ENCODE results near the gene WDR31. TPM values are rescaled to one million over a fixed set of nuclear protein-coding genes. Genes with fewer than 3 reads are reported as not detected.
A peak's percentile ranks its signal among the peaks of the same experiment; 100 is the strongest.

Gene WDR31
- total and polyA plus RNA-seq, 2 experiments from 2014 or later, result 0.97 to 3.1 TPM

- Histone ChIP-seq H3K9me2 (ENCODE audit: insufficient read depth) (no peaks in the 10 kb centered on the region), H3K36me3 (ENCODE audit: low read depth) (no peaks in the 10 kb centered on the region), H3K27me3 (replicated peaks; ENCODE audit: insufficient read depth) (no peaks in the 10 kb centered on the region), H3K9ac (peak within 1 kb of the TSS; percentile 77), H3F3A (ENCODE audit: insufficient read depth) (no peaks in the 10 kb centered on the region), H2AFZ (peak within 1 kb of the TSS; percentile 94), H3K79me2 (ENCODE audit: insufficient read depth) (no peaks in the 10 kb centered on the region), H3K4me1 (ENCODE audit: insufficient read depth) (no peaks in the 10 kb centered on the region), H3K27ac (no peak within 1 kb of the TSS), H3K4me2 (ENCODE audit: unreplicated experiment) (peak within 1 kb of the TSS; percentile 50), H3K4me3 (peak within 1 kb of the TSS; percentile 85), H3K9me3 (ENCODE audit: low read depth) (no peaks in the 10 kb centered on the region), H4K20me1 (ENCODE audit: insufficient read depth) (no peaks in the 10 kb centered on the region)
- peak; percentile 85 for DNase-seq
- in situ Hi-C loops (cut with MboI), result no loop called here
- TF ChIP-seq EZH2 (IDR thresholded peaks at IDR 0.05; ENCODE audit: insufficient read depth, poor library complexity, severe bottlenecking) (no peak), EZH2phosphoT487 (IDR thresholded peaks at IDR 0.05; ENCODE audit: insufficient read depth, low read depth) (no peak)
- WGBS, 2 experiments (ENCODE audit: low coverage in 1 of 2, low lambda C conversion rate in 2 of 2, missing lambda C conversion rate in 2 of 2), result 3 to 4% methylated on average over 27 to 59 of the region's 74 CpGs
These were observed 36.8 kb upstream of the WDR31 start, which contains the start of gene HDHD3 for GRCh38 chr9:113376634-113377567. TSS of gene HDHD3 (minus strand) at chr9:113376986. CDS start at chr9:113374354, 2,632 bp downstream.

- Histone ChIP-seq H3K4me2 (ENCODE audit: unreplicated experiment) (no peak overlapping the region), H2AFZ (no peak overlapping the region), H3K9ac (no peak overlapping the region), H3K4me3 (no peak overlapping the region; the same call in 1 of the 2 replicates), H3K4me1 (ENCODE audit: insufficient read depth) (no peaks in the 10 kb centered on the region), H3K79me2 (ENCODE audit: insufficient read depth) (no peaks in the 10 kb centered on the region), H3K27ac (no peak overlapping the region), H3F3A (ENCODE audit: insufficient read depth) (no peaks in the 10 kb centered on the region), H3K36me3 (ENCODE audit: low read depth) (no peaks in the 10 kb centered on the region), H3K9me2 (ENCODE audit: insufficient read depth) (no peaks in the 10 kb centered on the region), H3K27me3 (replicated peaks; ENCODE audit: insufficient read depth) (no peaks in the 10 kb centered on the region), H3K9me3 (ENCODE audit: low read depth) (no peaks in the 10 kb centered on the region), H4K20me1 (ENCODE audit: insufficient read depth) (no peaks in the 10 kb centered on the region)
- in situ Hi-C loops (cut with MboI), result no loop called here
- WGBS, 2 experiments (ENCODE audit: low coverage in 1 of 2, low lambda C conversion rate in 2 of 2, missing lambda C conversion rate in 2 of 2), result 79 to 81% methylated on average over 6 of the region's 6 CpGs
- TF ChIP-seq EZH2phosphoT487 (IDR thresholded peaks at IDR 0.05; ENCODE audit: insufficient read depth, low read depth) (no peak), EZH2 (IDR thresholded peaks at IDR 0.05; ENCODE audit: insufficient read depth, poor library complexity, severe bottlenecking) (no peak)
- DNase-seq, result peak; percentile 28
These were observed 35.3 kb upstream of the WDR31 start for GRCh38 chr9:113375057-113376023.

- Histone ChIP-seq H4K20me1 (ENCODE audit: insufficient read depth) (no peaks in the 10 kb centered on the region), H3F3A (ENCODE audit: insufficient read depth) (no peaks in the 10 kb centered on the region), H3K4me2 (ENCODE audit: unreplicated experiment) (no peak overlapping the region), H3K27me3 (replicated peaks; ENCODE audit: insufficient read depth) (no peaks in the 10 kb centered on the region), H3K9me2 (ENCODE audit: insufficient read depth) (no peaks in the 10 kb centered on the region), H3K4me3 (no peak overlapping the region), H3K36me3 (ENCODE audit: low read depth) (no peaks in the 10 kb centered on the region), H3K9ac (no peak overlapping the region), H3K4me1 (ENCODE audit: insufficient read depth) (no peaks in the 10 kb centered on the region), H2AFZ (no peak overlapping the region), H3K9me3 (ENCODE audit: low read depth) (no peaks in the 10 kb centered on the region), H3K79me2 (ENCODE audit: insufficient read depth) (no peaks in the 10 kb centered on the region), H3K27ac (no peak overlapping the region)
- TF ChIP-seq EZH2 (IDR thresholded peaks at IDR 0.05; ENCODE audit: insufficient read depth, poor library complexity, severe bottlenecking) (no peak), EZH2phosphoT487 (IDR thresholded peaks at IDR 0.05; ENCODE audit: insufficient read depth, low read depth) (no peak)
- DNase-seq, result no peak
- 89 to 90% methylated on average over 24 of the region's 24 CpGs for WGBS, 2 experiments (ENCODE audit: low coverage in 1 of 2, low lambda C conversion rate in 2 of 2, missing lambda C conversion rate in 2 of 2)
- in situ Hi-C loops (cut with MboI), result no loop called here
These were observed 33.8 kb upstream of the WDR31 start for GRCh38 chr9:113373676-113374392.
